SU-DHL-6 (cell line): ENCODE measurements around the gene ABCA13.

ENCODE experiments used
- EZH2phosphoT487 ChIP-seq: fragments of 200-600 bp; sonication (generic), shearing (Covaris generic); conservative IDR thresholded peaks from 2 replicates; pipeline ENCODE4 v1.6.1; 2018; ENCODE audit warnings: mild to moderate bottlenecking, antibody characterized with exemption, low read length, moderate library complexity, mixed read lengths
- TF ChIP-seq, protein P1 (sequence below): fragments of 200-600 bp; sonication (generic); IDR thresholded peaks from one replicate; pipeline ENCODE4 v1.5.1; 2017; ENCODE audit warnings: antibody characterized with exemption, mild to moderate bottlenecking, low read length, moderate library complexity; ENCODE audit not compliant: insufficient read depth, poor library complexity, severe bottlenecking

GRCh38 chr7:48402721-48403120 lies 231.5 kb downstream of the ABCA13 start:
- TF ChIP-seq, protein P1, sequence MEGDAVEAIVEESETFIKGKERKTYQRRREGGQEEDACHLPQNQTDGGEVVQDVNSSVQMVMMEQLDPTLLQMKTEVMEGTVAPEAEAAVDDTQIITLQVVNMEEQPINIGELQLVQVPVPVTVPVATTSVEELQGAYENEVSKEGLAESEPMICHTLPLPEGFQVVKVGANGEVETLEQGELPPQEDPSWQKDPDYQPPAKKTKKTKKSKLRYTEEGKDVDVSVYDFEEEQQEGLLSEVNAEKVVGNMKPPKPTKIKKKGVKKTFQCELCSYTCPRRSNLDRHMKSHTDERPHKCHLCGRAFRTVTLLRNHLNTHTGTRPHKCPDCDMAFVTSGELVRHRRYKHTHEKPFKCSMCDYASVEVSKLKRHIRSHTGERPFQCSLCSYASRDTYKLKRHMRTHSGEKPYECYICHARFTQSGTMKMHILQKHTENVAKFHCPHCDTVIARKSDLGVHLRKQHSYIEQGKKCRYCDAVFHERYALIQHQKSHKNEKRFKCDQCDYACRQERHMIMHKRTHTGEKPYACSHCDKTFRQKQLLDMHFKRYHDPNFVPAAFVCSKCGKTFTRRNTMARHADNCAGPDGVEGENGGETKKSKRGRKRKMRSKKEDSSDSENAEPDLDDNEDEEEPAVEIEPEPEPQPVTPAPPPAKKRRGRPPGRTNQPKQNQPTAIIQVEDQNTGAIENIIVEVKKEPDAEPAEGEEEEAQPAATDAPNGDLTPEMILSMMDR, result no peak
- TF ChIP-seq EZH2phosphoT487, result no peak
